HUES64 (cell line): ENCODE data around the gene PRELID1.

ENCODE experiments used
- H3K27ac ChIP-seq: 2 replicates; pipeline ENCODE4 v1.7.0; 2013; ENCODE audit warnings: low read depth, low read length, inconsistent platforms
- H3K27me3 ChIP-seq: 2 replicates; pipeline ENCODE4 v1.6.1; 2013; ENCODE audit warnings: mild to moderate bottlenecking, low read length; ENCODE audit not compliant: insufficient read depth
- H3K36me3 ChIP-seq: 2 replicates; pipeline ENCODE4 v1.6.1; 2013; ENCODE audit warnings: mild to moderate bottlenecking, low read length; ENCODE audit not compliant: insufficient read depth
- H3K4me1 ChIP-seq: 2 replicates; pipeline ENCODE4 v1.6.1; 2013; ENCODE audit warnings: mild to moderate bottlenecking, low read length, moderate library complexity; ENCODE audit not compliant: insufficient read depth
- H3K4me3 ChIP-seq: 2 replicates; pipeline ENCODE4 v1.5.1; 2013; ENCODE audit warnings: mild to moderate bottlenecking, low read length, moderate library complexity
- H3K9ac ChIP-seq: 2 replicates; pipeline ENCODE4 v1.6.1; 2013; ENCODE audit warnings: mild to moderate bottlenecking, low read depth, low read length
- H3K9me3 ChIP-seq: 2 replicates; pipeline ENCODE4 v1.6.1; 2013; ENCODE audit warnings: low read depth, low read length; ENCODE audit not compliant: insufficient read depth
- WGBS: fragments of 150-250, 120-280 bp; methylation state at CpG from one replicate; pipeline ENCODE4 v1.1.7; 2013; ENCODE audit warnings: missing lambda C conversion rate; 5-methylcytosine and 5-hydroxymethylcytosine counted together

Gene PRELID1

DNA sequence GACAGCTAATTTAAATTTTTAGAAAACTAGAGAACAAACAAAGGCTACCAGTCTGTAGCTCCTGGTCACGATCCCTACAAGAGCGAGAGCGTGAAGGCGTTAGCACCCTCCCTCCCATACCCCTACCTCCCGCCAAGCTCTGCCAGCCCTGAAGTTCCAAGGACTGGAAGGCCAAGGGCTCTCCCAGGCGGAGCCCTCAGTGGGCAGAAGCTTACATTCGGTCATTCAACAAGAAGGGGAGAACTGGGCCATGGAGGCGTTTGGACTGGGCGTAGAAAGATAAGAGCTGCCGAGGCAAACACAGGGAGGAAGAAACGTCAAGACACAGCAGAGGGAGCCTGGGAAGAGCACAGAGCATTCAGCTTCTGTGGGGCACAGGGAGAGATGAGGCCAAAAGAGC, 5.1 kb downstream of the PRELID1 start:
- peaks cover 5% of the 10 kb centered on the region; the same call in 1 of the 2 replicates for H3K27me3 ChIP-seq
- WGBS = 93% methylated on average over 11 of the region's 11 CpGs
- no peak overlapping the region for H3K27ac ChIP-seq
- no peaks in the 10 kb centered on the region for H3K9me3 ChIP-seq
- H3K36me3 ChIP-seq = peaks cover 26% of the 10 kb centered on the region
- H3K9ac ChIP-seq = no peak overlapping the region
- H3K4me1 ChIP-seq = peaks cover 5% of the 10 kb centered on the region
- no peak overlapping the region for H3K4me3 ChIP-seq

DNA sequence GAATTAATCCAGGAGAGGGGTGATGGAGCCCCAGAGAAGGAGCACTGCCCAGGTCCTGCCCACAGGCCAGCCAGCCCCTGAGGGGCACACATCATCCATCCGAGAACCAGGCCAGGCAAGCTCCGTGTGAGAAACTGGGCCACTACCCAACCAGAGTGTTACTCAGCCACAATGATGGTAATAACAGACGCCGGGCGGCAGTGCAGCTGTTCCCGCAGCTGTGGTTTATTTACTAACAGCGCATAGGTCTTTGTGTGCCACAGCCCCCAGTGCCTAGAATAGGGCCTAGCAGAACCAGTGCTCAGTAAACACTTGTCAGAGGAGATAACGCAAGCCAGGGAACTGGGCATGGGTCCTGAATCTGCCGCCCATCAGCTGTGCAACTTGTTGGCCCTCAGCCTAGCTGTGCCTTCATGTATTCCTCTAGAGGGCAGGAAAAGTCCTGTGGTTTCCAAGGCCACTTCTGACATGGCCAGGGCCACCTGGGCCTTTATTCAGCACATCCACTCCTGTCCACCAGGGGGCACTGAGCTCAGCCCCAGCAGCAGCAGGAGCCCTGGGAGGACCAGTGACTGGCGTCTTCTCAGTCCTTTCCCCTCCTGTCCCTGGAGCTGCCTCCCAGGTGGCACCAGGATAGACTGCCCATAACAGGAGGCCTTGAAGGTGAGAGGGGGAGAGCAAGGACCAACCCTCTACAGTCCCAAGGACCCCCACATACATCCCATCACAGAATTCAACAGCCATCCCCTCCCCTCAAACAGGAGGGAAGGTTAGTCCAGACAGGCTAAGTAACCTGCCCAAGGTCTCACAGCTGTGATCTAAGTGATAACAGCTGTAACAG, 6.0 kb downstream of the PRELID1 start:
- no peaks in the 10 kb centered on the region for H3K9me3 ChIP-seq
- peaks cover 5% of the 10 kb centered on the region; the same call in 1 of the 2 replicates for H3K27me3 ChIP-seq
- no peak overlapping the region for H3K9ac ChIP-seq
- no peak overlapping the region for H3K4me3 ChIP-seq
- 80% methylated on average over 10 of the region's 10 CpGs for WGBS
- H3K4me1 ChIP-seq = peaks cover 5% of the 10 kb centered on the region
- no peak overlapping the region for H3K27ac ChIP-seq
- H3K36me3 ChIP-seq = peaks cover 26% of the 10 kb centered on the region

DNA sequence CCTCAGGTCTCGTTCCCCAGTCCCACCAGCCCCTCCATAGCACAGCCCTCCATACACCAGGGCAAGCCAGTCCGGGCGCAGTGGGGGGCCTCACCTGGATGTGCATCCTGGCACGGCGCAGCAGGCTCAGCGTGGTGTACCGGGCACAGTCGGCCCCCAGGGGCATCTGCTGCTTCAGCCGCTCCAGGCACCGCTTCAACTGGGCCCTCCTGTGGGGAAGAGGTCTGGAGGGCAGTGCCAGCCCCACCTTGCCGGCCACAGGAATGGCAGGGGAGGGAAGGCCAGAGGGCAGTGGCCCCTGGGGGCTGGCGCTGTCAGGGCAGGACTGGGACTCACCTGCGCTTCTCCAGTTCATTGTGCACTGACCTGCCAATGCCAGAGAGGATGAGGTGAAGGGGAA, 6.7 kb downstream of the PRELID1 start:
- Histone ChIP-seq H3K27ac (no peak overlapping the region; the same call in 1 of the 2 replicates), H3K4me1 (no peaks in the 10 kb centered on the region; the same call in 1 of the 2 replicates), H3K4me3 (no peak overlapping the region), H3K36me3 (peaks cover 18% of the 10 kb centered on the region), H3K9ac (no peak overlapping the region), H3K27me3 (peaks cover 5% of the 10 kb centered on the region; the same call in 1 of the 2 replicates), H3K9me3 (no peaks in the 10 kb centered on the region)
- WGBS = 95% methylated on average over 13 of the region's 13 CpGs

DNA sequence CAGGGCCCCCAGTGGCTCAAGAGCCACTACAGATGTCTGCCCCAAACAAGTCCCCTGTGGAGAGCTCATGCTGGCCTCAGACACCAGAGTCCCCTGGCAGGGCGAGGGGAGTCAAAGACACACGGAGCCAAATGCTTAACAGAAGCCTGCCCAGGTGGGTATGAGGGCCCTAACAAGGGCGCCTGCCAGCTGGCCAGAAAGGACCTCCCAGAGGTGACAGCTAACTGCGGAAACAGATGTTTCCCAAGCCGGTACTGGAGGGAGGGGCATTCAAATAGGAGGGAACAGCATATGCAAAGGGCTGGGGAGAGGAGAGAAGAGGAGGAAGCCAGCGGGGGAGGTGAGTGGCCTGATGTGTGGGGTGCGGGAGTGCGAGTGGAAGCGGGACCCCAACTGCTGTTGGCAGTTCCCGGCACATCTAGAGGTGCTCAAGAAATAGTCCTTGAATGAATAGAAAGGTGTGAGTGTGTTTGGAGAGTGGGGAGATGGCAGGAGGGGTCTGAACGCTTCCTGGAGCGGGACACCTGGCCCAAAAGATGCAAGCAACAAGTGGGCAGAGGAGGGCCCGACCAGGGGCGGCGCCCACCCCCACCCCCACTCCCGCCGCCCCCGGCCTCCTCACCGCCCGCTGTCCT, 7.3 kb downstream of the PRELID1 start:
- peak overlapping the region; percentile 61 for H3K4me3 ChIP-seq
- H3K27ac ChIP-seq = no peak overlapping the region; the same call in 1 of the 2 replicates
- WGBS = 16% methylated on average over 13 of the region's 20 CpGs
- no peak overlapping the region for H3K9ac ChIP-seq
- no peaks in the 10 kb centered on the region for H3K9me3 ChIP-seq
- peaks cover 13% of the 10 kb centered on the region for H3K36me3 ChIP-seq
- H3K4me1 ChIP-seq = no peaks in the 10 kb centered on the region; the same call in 1 of the 2 replicates
- peaks cover 5% of the 10 kb centered on the region; the same call in 1 of the 2 replicates for H3K27me3 ChIP-seq

DNA sequence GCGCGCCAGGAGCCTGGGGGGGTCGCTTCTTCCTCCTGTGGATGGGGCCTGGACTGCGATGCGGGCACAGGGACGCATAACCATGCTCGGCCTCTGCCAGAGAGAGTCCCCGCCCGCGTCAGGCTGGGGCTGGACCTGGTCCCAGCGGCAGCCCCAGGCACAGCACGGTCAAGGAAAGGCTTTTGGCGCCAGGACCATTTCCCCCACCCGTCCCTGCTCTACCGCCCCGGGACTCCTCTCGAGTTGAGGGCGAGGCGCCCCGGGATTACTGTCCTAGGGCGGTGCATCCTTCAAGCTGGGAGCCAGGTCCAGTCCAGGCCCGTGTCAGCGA, 7.8 kb downstream of the PRELID1 start:
- H3K4me3 ChIP-seq = peak overlapping the region; percentile 61
- peak overlapping the region; percentile 97; the same call in 1 of the 2 replicates for H3K27ac ChIP-seq
- H3K4me1 ChIP-seq = no peaks in the 10 kb centered on the region; the same call in 1 of the 2 replicates
- 1% methylated on average over 23 of the region's 23 CpGs for WGBS
- peaks cover 8% of the 10 kb centered on the region for H3K36me3 ChIP-seq
- H3K9me3 ChIP-seq = no peaks in the 10 kb centered on the region
- H3K9ac ChIP-seq = peak overlapping the region; percentile 90
- peaks cover 5% of the 10 kb centered on the region; the same call in 1 of the 2 replicates for H3K27me3 ChIP-seq

DNA sequence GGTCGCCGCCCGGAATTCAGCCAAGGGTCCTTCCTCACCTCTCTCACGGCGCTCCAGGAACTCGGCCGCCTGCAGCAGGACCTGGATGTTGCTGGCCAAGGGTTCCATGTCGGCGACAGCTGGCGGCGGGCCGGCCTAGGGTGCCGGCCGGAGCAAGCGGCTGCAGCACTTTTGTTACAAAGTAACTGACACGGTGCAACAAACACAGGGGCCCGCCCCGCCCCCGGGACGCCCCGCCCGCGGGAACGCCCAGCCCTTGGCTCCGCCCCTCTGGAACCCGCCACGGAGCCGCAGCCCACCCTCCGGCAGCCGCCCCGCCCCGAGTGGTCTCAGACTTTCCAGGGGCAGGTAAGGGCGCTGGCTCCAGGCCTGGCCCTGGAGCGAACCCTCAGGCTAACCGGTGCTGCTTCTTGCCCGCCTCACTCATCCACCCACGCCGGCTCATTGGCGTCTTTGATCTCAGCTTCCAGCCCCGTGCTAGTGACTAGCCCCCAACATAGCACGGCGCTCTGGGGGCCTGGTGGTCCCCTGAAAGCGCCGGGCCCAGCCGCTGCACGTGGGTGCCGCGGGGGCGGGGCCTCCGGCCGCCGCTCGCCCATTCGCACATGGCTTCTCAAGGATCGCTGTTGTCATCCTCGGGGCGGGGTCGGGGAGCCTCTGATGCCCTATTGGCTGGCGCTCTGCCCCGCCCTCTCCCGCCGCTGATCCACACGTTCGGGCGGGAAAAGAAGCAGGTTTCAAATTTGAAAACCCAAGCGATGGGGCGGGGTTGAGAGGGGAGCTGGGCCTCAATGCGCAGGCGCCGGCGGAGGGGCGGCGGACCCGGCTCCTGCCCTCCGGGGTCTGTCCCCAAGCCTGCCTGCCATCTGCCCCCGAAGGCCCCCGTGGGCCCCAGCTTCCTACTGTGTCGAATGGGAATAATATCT, 8.4 kb downstream of the PRELID1 start, which contains the start of gene MXD3:
Gene MXD3, minus strand, starts transcription at position 176 of the 926 bp plus-strand sequence. Its CDS starts 68 bp downstream, at position 108.
- H3K27ac ChIP-seq = peak within 1 kb of the TSS; percentile 97
- H3K36me3 ChIP-seq = peaks cover 2% of the 10 kb centered on the region
- H3K9me3 ChIP-seq = no peaks in the 10 kb centered on the region
- peaks cover 5% of the 10 kb centered on the region; the same call in 1 of the 2 replicates for H3K27me3 ChIP-seq
- H3K4me3 ChIP-seq = peak within 1 kb of the TSS; percentile 61
- under 1% methylated on average over 78 of the region's 78 CpGs for WGBS
- no peaks in the 10 kb centered on the region; the same call in 1 of the 2 replicates for H3K4me1 ChIP-seq
- peak within 1 kb of the TSS; percentile 90 for H3K9ac ChIP-seq

DNA sequence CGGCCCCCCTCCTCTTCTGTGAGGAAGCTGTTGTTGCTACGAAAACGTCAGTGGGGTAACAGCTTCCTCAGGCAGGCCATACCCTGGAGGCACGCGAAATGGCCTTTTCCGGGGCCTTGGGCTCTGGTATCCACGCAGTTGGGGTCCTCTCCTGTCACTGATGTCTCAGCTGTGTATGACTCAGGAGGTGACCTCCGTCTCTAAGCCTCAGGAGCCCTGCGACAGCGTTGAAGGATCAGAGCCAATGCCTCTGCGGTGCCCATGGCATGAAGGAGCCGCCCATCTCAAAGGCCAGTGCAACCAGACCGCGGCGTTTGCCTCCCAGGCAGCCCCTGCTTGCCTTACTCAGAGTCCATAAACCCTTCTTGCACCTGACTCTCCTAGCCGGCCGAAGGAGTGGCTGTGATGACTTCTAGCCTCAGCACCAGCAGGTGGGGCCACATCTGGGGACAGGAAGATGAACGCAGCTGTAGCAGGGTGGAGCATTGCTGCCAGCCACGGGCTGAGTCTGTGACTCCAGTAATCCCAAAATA, 9.1 kb downstream of the PRELID1 start:
- Histone ChIP-seq H3K27me3 (peaks cover 5% of the 10 kb centered on the region; the same call in 1 of the 2 replicates), H3K27ac (peak overlapping the region; percentile 64), H3K9ac (peak overlapping the region; percentile 65), H3K9me3 (no peaks in the 10 kb centered on the region), H3K36me3 (no peaks in the 10 kb centered on the region), H3K4me1 (no peaks in the 10 kb centered on the region; the same call in 1 of the 2 replicates), H3K4me3 (peak overlapping the region; percentile 61)
- WGBS = 4% methylated on average over 19 of the region's 19 CpGs

- Histone ChIP-seq H3K27ac (no peak overlapping the region), H3K4me3 (no peak overlapping the region), H3K4me1 (no peaks in the 10 kb centered on the region; the same call in 1 of the 2 replicates), H3K9ac (no peak overlapping the region), H3K36me3 (no peaks in the 10 kb centered on the region), H3K27me3 (peaks cover 5% of the 10 kb centered on the region; the same call in 1 of the 2 replicates), H3K9me3 (no peaks in the 10 kb centered on the region)
- 92% methylated on average over 15 of the region's 15 CpGs for WGBS
Measured at GRCh38 chr5:177313561-177314259, 10.1 kb downstream of the PRELID1 start.

DNA sequence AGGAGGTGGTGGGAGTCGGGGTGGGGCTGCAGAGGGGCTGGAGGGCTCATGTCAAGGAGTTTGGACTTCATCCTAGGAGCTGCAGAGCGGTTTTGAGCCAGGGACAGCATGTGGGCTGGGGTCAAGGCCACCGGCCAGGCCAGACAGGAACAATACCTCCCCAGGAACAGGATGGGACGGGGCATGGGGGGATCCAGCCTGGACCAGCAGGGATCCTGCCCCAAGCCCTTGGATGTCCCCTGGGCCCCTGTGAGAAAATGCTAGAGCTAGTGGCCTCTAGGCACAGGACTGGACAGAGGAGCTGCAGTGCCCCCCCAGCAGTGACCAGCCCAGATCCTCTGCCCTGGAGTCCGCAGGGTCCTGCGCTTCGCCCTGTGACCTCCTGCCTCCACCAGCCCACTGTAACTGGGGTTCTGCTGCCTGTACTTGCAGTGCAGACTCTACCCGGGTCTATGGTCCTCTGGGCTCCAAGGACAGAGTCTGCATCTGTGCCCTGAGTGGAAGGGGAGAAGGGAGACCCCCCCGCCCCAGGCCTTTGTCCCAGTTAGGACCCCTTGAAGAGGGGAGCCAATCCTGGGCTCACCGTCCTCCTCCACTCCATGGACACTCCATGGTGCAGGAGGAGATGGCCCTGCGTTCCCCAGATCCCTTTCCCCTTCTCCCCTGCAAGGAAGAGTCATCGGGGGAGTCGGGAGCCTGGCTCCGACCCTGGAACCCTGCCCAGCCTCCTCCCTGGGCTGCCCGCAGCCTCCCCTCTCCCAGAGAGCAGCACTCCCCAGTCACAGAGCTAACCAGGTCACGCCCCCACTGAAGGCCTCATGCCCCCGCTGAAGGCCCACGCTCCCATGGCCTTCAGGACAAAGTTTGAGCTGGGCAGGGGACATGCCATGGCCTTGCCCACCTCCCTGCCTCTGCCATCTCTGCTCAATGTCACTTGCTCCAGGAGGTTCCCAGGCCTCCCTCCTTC, 11.1 kb downstream of the PRELID1 start:
- Histone ChIP-seq H3K9ac (no peak overlapping the region), H3K4me1 (no peaks in the 10 kb centered on the region; the same call in 1 of the 2 replicates), H3K27ac (no peak overlapping the region)

More for the DNA sequence above, 11.1 kb downstream of the PRELID1 start:
- WGBS = 93% methylated on average over 18 of the region's 18 CpGs
- H3K27me3 ChIP-seq = peaks cover 5% of the 10 kb centered on the region; the same call in 1 of the 2 replicates
- H3K4me3 ChIP-seq = no peak overlapping the region
- H3K9me3 ChIP-seq = no peaks in the 10 kb centered on the region
- no peaks in the 10 kb centered on the region for H3K36me3 ChIP-seq
